ENCODE measurements around the gene MPP4. TPM values are rescaled to one million over a fixed set of nuclear protein-coding genes. Genes with fewer than 3 reads are reported as not detected.

MPP4 gene
- total RNA-seq, 5 donors from 2014 or later (not counting 1 experiment from before 2014, with no cell fraction given): 0.13 TPM; not detected in 4

DNA sequence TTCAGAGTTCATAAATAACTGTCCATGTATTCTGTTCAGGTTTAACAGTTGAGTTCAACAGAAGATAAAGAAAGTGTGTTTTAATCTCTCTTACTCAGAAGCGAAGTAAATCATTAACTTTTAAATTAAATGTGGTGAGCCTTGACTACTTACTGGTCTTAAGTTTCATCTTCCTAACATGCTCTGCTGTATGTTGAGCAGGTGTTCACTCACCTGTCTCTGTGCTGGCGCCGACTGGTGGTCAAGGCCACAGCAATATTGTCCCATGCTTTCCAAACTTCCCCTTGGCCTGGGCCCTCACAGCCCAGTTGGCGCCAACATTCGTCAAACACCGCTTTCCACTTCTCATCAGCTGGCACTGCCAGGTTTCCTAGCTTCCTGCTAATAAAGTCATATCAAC is 17.0 kb upstream of the MPP4 start:
- H3K4me1 Mint-ChIP-seq: no peaks in the 10 kb centered on the region
- ATAC-seq (replicated peaks in 1 of 4) (no peak), DNase-seq (no peak)
- H3K36me3 ChIP-seq (ENCODE audit: control insufficient read depth in 2 of 2, extremely low read depth in 1 of 2, insufficient read depth in 1 of 2, low read length in 1 of 2): peaks cover 4 to 24% of the 10 kb centered on the region in 2 donors
- no peaks in the 10 kb centered on the region for H3K27me3 Mint-ChIP-seq
- H3K36me3 Mint-ChIP-seq: peaks cover 69% of the 10 kb centered on the region
- H3K27ac ChIP-seq (ENCODE audit: low read length): no peak overlapping the region
- H3K4me3 ChIP-seq (ENCODE audit: control insufficient read depth in 1 of 2, extremely low read depth in 1 of 2, low read length in 1 of 2): no peak overlapping the region
- H3K4me1 ChIP-seq (ENCODE audit: control insufficient read depth in 1 of 2, extremely low read depth in 1 of 2, insufficient read depth in 2 of 2, low read length in 2 of 2): no peaks in the 10 kb centered on the region
- H3K9me3 ChIP-seq: no peaks in the 10 kb centered on the region
- H3K9me3 Mint-ChIP-seq: peaks cover 0 to 7% (median 0%) of the 10 kb centered on the region in 3 donors
- H3K27ac Mint-ChIP-seq: no peak overlapping the region
- ChIA-PET CTCF (no interaction called here), POLR2A (interaction anchor here in 1 of 2 donors (0.6 kb wide), 1 partner anchor 8 kb away, joined by 3 read pairs; no protein-coding TSS in a partner anchor)
- 100% methylated on average over 5 of the region's 6 CpGs for WGBS (ENCODE audit: insufficient coverage)
- no peaks in the 10 kb centered on the region for H3K27me3 ChIP-seq (replicated peaks in 1 of 2; ENCODE audit: control insufficient read depth in 2 of 2, extremely low read depth in 1 of 2, insufficient read depth in 2 of 2, low read length in 1 of 2)
- no peak overlapping the region for H3K4me3 Mint-ChIP-seq

DNA sequence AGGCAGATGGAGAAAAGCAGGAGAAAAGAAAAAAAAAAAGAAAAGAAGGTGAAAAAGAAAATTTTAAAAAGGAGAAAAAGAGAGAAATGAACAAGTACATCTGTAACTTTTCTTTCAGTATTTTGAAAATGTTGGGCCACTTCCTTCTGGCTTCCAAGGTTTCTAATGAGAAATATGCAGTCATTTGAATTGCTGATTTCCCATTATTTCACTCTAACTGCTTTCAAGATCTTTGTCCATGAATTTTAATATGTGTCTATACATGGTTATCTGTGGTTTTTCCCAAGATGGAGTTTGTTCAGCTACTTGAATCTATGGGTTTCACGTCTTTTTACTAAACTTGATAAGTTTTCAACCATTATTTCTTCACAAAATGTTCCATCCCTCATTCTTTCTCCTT is 14.3 kb upstream of the MPP4 start:
- H3K9me3 ChIP-seq: no peaks in the 10 kb centered on the region
- ChIA-PET CTCF (no interaction called here), POLR2A (no interaction called here)
- Mint-ChIP-seq H3K4me3 (no peak overlapping the region), H3K27me3 (no peaks in the 10 kb centered on the region), H3K27ac (no peak overlapping the region), H3K36me3 (peaks cover 64% of the 10 kb centered on the region), H3K9me3 (no peaks in the 10 kb centered on the region), H3K4me1 (peaks cover 0 to under 1% (median under 1%) of the 10 kb centered on the region in 3 donors)
- ATAC-seq (replicated peaks in 1 of 4) (no peak), DNase-seq (no peak)
- H3K4me3 ChIP-seq (ENCODE audit: control insufficient read depth in 1 of 2, extremely low read depth in 1 of 2, low read length in 1 of 2): no peak overlapping the region
- no peak overlapping the region for H3K27ac ChIP-seq (ENCODE audit: low read length)
- H3K36me3 ChIP-seq (ENCODE audit: control insufficient read depth in 2 of 2, extremely low read depth in 1 of 2, insufficient read depth in 1 of 2, low read length in 1 of 2): peaks cover 4 to 32% of the 10 kb centered on the region in 2 donors
- H3K4me1 ChIP-seq (ENCODE audit: control insufficient read depth in 1 of 2, extremely low read depth in 1 of 2, insufficient read depth in 2 of 2, low read length in 2 of 2): no peaks in the 10 kb centered on the region
- no peaks in the 10 kb centered on the region for H3K27me3 ChIP-seq (replicated peaks in 1 of 2; ENCODE audit: control insufficient read depth in 2 of 2, extremely low read depth in 1 of 2, insufficient read depth in 2 of 2, low read length in 1 of 2)
- no CpG with 5 or more reads among the region's 1 CpG for WGBS (ENCODE audit: insufficient coverage)

- Mint-ChIP-seq H3K27me3 (no peaks in the 10 kb centered on the region), H3K9me3 (no peaks in the 10 kb centered on the region), H3K4me1 (peaks cover 0 to 11% (median 6%) of the 10 kb centered on the region in 3 donors), H3K36me3 (peaks cover 62% of the 10 kb centered on the region), H3K4me3 (no peak overlapping the region), H3K27ac (no peak overlapping the region)
- Histone ChIP-seq H3K4me1 (ENCODE audit: control insufficient read depth in 1 of 2, extremely low read depth in 1 of 2, insufficient read depth in 2 of 2, low read length in 2 of 2) (no peaks in the 10 kb centered on the region), H3K27me3 (replicated peaks in 1 of 2; ENCODE audit: control insufficient read depth in 2 of 2, extremely low read depth in 1 of 2, insufficient read depth in 2 of 2, low read length in 1 of 2) (no peaks in the 10 kb centered on the region), H3K9me3 (no peaks in the 10 kb centered on the region), H3K36me3 (ENCODE audit: control insufficient read depth in 2 of 2, extremely low read depth in 1 of 2, insufficient read depth in 1 of 2, low read length in 1 of 2) (peaks cover 4 to 31% of the 10 kb centered on the region in 2 donors), H3K27ac (ENCODE audit: low read length) (no peak overlapping the region), H3K4me3 (ENCODE audit: control insufficient read depth in 1 of 2, extremely low read depth in 1 of 2, low read length in 1 of 2) (no peak overlapping the region)
- ChIA-PET CTCF (interaction anchor here (0.5 to 0.6 kb wide), 2 partner anchors 41 to 97 kb away, joined by 3 read pairs; no protein-coding TSS in a partner anchor), POLR2A (interaction anchor here in 1 of 2 donors (0.7 kb wide), 1 partner anchor 686 kb away, joined by 4 read pairs; no protein-coding TSS in a partner anchor)
- no peak for ATAC-seq (replicated peaks in 1 of 4)
- WGBS (ENCODE audit: insufficient coverage): 80% methylated on average over 1 of the region's 5 CpGs
- no peak for DNase-seq
Observed at GRCh38 chr2:201709747-201710146, 11.3 kb upstream of the MPP4 start.

- Histone ChIP-seq H3K4me3 (ENCODE audit: control insufficient read depth in 1 of 2, extremely low read depth in 1 of 2, low read length in 1 of 2) (no peak overlapping the region), H3K9me3 (no peaks in the 10 kb centered on the region), H3K36me3 (ENCODE audit: control insufficient read depth in 2 of 2, extremely low read depth in 1 of 2, insufficient read depth in 1 of 2, low read length in 1 of 2) (peaks cover 4 to 30% of the 10 kb centered on the region in 2 donors), H3K27ac (ENCODE audit: low read length) (no peak overlapping the region), H3K4me1 (ENCODE audit: control insufficient read depth in 1 of 2, extremely low read depth in 1 of 2, insufficient read depth in 2 of 2, low read length in 2 of 2) (no peaks in the 10 kb centered on the region), H3K27me3 (replicated peaks in 1 of 2; ENCODE audit: control insufficient read depth in 2 of 2, extremely low read depth in 1 of 2, insufficient read depth in 2 of 2, low read length in 1 of 2) (no peaks in the 10 kb centered on the region)
- ATAC-seq (replicated peaks in 1 of 4) (no peak), DNase-seq (no peak)
- ChIA-PET POLR2A (interaction anchor here in 1 of 2 donors (0.5 kb wide), 1 partner anchor 11 kb away, joined by 4 read pairs; no protein-coding TSS in a partner anchor), CTCF (interaction anchor here in 1 of 2 donors (0.6 kb wide), 1 partner anchor 96 kb away, joined by 3 read pairs; no protein-coding TSS in a partner anchor)
- H3K36me3 Mint-ChIP-seq: peaks cover 62% of the 10 kb centered on the region
- no peak overlapping the region for H3K4me3 Mint-ChIP-seq
- no peaks in the 10 kb centered on the region for H3K9me3 Mint-ChIP-seq
- WGBS (ENCODE audit: insufficient coverage): 92% methylated on average over 2 of the region's 2 CpGs
- H3K27ac Mint-ChIP-seq: no peak overlapping the region
- no peaks in the 10 kb centered on the region for H3K27me3 Mint-ChIP-seq
- peaks cover 0 to 11% (median 6%) of the 10 kb centered on the region in 3 donors for H3K4me1 Mint-ChIP-seq
Observed at GRCh38 chr2:201709049-201709448, 10.6 kb upstream of the MPP4 start.

DNA sequence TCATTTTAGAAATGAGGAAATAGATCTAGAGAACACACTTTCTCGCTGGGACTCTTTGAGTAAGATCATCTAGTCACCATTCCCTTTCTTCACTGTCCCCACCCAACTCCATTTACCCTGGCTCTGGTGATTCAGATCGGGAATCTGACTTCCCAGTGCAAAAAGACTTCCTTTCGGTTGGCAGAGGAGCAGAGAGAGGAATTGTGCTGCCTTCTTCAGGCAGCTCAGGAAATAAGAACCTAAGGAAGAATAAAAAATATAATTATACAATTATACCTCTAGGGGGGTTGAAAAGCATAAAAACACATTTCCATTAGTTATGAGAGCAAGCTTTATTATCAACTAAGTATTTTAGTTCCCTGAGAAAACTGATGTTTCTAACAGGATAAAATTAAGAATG is 9.3 kb upstream of the MPP4 start:
- H3K27ac ChIP-seq (ENCODE audit: low read length): no peak overlapping the region
- H3K27me3 ChIP-seq (replicated peaks in 1 of 2; ENCODE audit: control insufficient read depth in 2 of 2, extremely low read depth in 1 of 2, insufficient read depth in 2 of 2, low read length in 1 of 2): no peaks in the 10 kb centered on the region
- H3K4me3 ChIP-seq (ENCODE audit: control insufficient read depth in 1 of 2, extremely low read depth in 1 of 2, low read length in 1 of 2): no peak overlapping the region
- peaks cover 0 to 33% of the 10 kb centered on the region in 2 donors for H3K36me3 ChIP-seq (ENCODE audit: control insufficient read depth in 2 of 2, extremely low read depth in 1 of 2, insufficient read depth in 1 of 2, low read length in 1 of 2)
- no peaks in the 10 kb centered on the region for H3K4me1 ChIP-seq (ENCODE audit: control insufficient read depth in 1 of 2, extremely low read depth in 1 of 2, insufficient read depth in 2 of 2, low read length in 2 of 2)
- H3K27me3 Mint-ChIP-seq: no peaks in the 10 kb centered on the region
- peak overlapping the region in 1 of 2 donors; percentile 66 for H3K27ac Mint-ChIP-seq
- ChIA-PET CTCF (interaction anchor here in 1 of 2 donors (0.7 kb wide), 1 partner anchor 343 kb away, joined by 5 read pairs; no protein-coding TSS in a partner anchor), POLR2A (interaction anchor here in 1 of 2 donors (0.6 kb wide), 1 partner anchor 8 kb away, joined by 3 read pairs; no protein-coding TSS in a partner anchor)
- H3K4me1 Mint-ChIP-seq: peaks cover 0 to 11% (median 6%) of the 10 kb centered on the region in 3 donors
- no peak for DNase-seq
- peaks cover 62% of the 10 kb centered on the region for H3K36me3 Mint-ChIP-seq
- no peaks in the 10 kb centered on the region for H3K9me3 Mint-ChIP-seq
- no peaks in the 10 kb centered on the region for H3K9me3 ChIP-seq
- H3K4me3 Mint-ChIP-seq: no peak overlapping the region
- ATAC-seq (replicated peaks in 1 of 4): no peak
- WGBS (ENCODE audit: insufficient coverage): no CpG with 5 or more reads among the region's 3 CpGs

DNA sequence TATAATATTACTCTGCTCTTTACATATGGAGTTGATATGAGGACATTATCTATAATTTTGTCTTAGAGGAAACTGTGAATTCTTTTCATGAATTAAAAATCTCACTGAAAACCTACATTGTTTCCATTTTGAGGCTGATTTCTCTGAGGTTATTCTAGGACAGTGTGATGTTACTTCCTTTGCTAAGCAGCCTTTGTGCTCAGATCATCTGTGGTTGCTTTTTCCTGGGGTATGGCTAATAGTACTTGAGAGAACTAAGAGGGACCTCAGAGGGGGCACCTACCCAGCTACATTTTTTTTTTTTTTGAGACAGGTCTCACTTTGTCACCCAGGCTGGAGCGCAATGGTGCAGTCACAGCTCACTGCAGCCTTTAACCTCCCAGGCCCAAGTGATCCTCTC is 8.7 kb upstream of the MPP4 start:
- Histone ChIP-seq H3K36me3 (ENCODE audit: control insufficient read depth in 2 of 2, extremely low read depth in 1 of 2, insufficient read depth in 1 of 2, low read length in 1 of 2) (peaks cover 0 to 33% of the 10 kb centered on the region in 2 donors), H3K4me3 (ENCODE audit: control insufficient read depth in 1 of 2, extremely low read depth in 1 of 2, low read length in 1 of 2) (no peak overlapping the region), H3K9me3 (no peaks in the 10 kb centered on the region), H3K4me1 (ENCODE audit: control insufficient read depth in 1 of 2, extremely low read depth in 1 of 2, insufficient read depth in 2 of 2, low read length in 2 of 2) (no peaks in the 10 kb centered on the region), H3K27ac (ENCODE audit: low read length) (no peak overlapping the region), H3K27me3 (replicated peaks in 1 of 2; ENCODE audit: control insufficient read depth in 2 of 2, extremely low read depth in 1 of 2, insufficient read depth in 2 of 2, low read length in 1 of 2) (no peaks in the 10 kb centered on the region)
- DNase-seq: no peak
- CTCF ChIA-PET: interaction anchor here in 1 of 2 donors (0.7 kb wide), 1 partner anchor 342 kb away, joined by 5 read pairs; no protein-coding TSS in a partner anchor
- H3K4me1 Mint-ChIP-seq: peaks cover 0 to 11% (median 6%) of the 10 kb centered on the region in 3 donors
- no peaks in the 10 kb centered on the region for H3K9me3 Mint-ChIP-seq
- POLR2A ChIA-PET: interaction anchor here in 1 of 2 donors (0.6 kb wide), 1 partner anchor 8 kb away, joined by 3 read pairs; no protein-coding TSS in a partner anchor
- no peak overlapping the region for H3K27ac Mint-ChIP-seq
- peaks cover 57% of the 10 kb centered on the region for H3K36me3 Mint-ChIP-seq
- H3K27me3 Mint-ChIP-seq: no peaks in the 10 kb centered on the region
- no peak for ATAC-seq (replicated peaks in 1 of 4)
- no CpG with 5 or more reads among the region's 1 CpG for WGBS (ENCODE audit: insufficient coverage)
- no peak overlapping the region for H3K4me3 Mint-ChIP-seq

All from T-cell (primary cell).